Measurements from ENCODE around the gene ALK.

Gene ALK

DNA sequence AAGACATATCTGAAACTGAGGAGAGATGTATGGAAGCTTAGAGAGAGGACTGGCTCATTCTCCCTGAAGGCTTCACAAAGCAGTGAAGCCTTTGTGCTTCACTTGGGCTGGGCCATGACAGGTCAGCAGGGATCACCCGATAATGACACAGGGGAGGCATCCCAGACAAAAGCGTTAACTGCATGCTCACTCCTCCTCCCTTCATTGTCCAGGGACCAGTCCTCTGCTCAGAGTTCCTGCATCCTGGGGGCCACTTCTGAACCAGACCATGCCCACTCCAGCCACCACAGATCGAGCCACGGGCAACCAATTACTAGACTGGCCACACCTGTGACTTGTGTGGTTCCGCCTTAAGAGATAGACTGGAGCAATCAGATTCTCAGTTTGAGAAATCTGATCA is 570.1 kb downstream of the ALK start:
- H3K9me2 ChIP-seq (replicated peaks; ENCODE audit: insufficient read depth, low read length): no peaks in the 10 kb centered on the region
- H3K9me3 ChIP-seq (replicated peaks; ENCODE audit: insufficient read depth, low read length): no peaks in the 10 kb centered on the region
- H3K9ac ChIP-seq (ENCODE audit: low read length): no peak overlapping the region
- H3K36me3 ChIP-seq (replicated peaks; ENCODE audit: insufficient read depth, low read length): no peaks in the 10 kb centered on the region
- H3K4me2 ChIP-seq (ENCODE audit: low read depth, low read length): no peak overlapping the region
- TF ChIP-seq, protein P1, sequence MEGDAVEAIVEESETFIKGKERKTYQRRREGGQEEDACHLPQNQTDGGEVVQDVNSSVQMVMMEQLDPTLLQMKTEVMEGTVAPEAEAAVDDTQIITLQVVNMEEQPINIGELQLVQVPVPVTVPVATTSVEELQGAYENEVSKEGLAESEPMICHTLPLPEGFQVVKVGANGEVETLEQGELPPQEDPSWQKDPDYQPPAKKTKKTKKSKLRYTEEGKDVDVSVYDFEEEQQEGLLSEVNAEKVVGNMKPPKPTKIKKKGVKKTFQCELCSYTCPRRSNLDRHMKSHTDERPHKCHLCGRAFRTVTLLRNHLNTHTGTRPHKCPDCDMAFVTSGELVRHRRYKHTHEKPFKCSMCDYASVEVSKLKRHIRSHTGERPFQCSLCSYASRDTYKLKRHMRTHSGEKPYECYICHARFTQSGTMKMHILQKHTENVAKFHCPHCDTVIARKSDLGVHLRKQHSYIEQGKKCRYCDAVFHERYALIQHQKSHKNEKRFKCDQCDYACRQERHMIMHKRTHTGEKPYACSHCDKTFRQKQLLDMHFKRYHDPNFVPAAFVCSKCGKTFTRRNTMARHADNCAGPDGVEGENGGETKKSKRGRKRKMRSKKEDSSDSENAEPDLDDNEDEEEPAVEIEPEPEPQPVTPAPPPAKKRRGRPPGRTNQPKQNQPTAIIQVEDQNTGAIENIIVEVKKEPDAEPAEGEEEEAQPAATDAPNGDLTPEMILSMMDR (IDR thresholded peaks at IDR 0.05; ENCODE audit: low read length): no peak
- TF ChIP-seq EZH2phosphoT487 (IDR thresholded peaks at IDR 0.05; ENCODE audit: low read length) (no peak), EZH2 (optimal IDR thresholded peaks at IDR 0.05; ENCODE audit: low read depth, low read length) (no peak)
- H3K4me3 ChIP-seq (ENCODE audit: low read length): no peak overlapping the region
- H3K4me1 ChIP-seq (ENCODE audit: low read length): no peaks in the 10 kb centered on the region
- no peaks in the 10 kb centered on the region for H3K27me3 ChIP-seq (replicated peaks; ENCODE audit: insufficient read depth, low read length)
- no peaks in the 10 kb centered on the region for H3K79me2 ChIP-seq (ENCODE audit: low read length)
- no peaks in the 10 kb centered on the region for H3F3A ChIP-seq (ENCODE audit: insufficient read depth, low read length)
- H3K27ac ChIP-seq (ENCODE audit: low read length): no peak overlapping the region
- no peak for DNase-seq
- H4K20me1 ChIP-seq (ENCODE audit: insufficient read depth, low read length): no peaks in the 10 kb centered on the region
- H2AFZ ChIP-seq (ENCODE audit: low read length): no peak overlapping the region

DNA sequence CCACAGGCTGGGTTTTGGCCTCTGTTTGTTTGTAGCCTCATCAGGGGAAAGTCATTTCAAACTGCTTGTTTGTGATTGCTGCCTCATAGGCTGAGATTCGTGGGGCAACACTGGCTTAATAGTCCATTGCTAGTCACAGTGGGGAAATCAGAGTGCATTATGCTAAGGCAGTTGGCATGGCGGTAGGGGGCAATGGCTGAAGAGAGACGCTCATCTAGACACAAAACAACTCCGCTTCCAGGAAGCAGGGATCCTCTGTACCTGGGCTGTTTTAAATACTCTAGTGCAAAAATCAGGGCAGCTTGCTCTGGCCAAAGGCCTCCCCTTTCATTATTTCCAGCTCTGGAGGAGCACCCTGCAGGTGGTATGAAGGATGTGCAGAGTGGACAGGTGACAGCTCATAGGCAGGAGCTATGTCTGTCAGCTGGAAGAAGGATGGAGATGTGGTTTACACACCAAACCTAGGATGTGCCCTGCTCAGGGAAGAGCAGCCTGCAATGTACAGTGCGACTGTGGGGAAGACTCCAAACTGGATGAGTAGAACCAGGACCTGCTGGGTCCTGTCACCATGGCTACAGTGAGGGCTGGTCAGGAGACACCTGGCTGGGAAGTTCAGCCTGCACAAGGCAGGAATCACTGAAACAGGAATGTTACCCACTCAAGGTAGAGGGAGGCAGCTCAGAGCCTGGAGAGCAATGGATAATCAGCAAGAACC is 571.9 kb downstream of the ALK start:
- H3K27me3 ChIP-seq (replicated peaks; ENCODE audit: insufficient read depth, low read length): no peaks in the 10 kb centered on the region
- no peak for TF ChIP-seq EZH2 (optimal IDR thresholded peaks at IDR 0.05; ENCODE audit: low read depth, low read length)
- TF ChIP-seq, protein P1 (IDR thresholded peaks at IDR 0.05; ENCODE audit: low read length): no peak
- no peak for TF ChIP-seq EZH2phosphoT487 (IDR thresholded peaks at IDR 0.05; ENCODE audit: low read length)
- no peak for DNase-seq
- no peak overlapping the region for H3K4me3 ChIP-seq (ENCODE audit: low read length)
- H2AFZ ChIP-seq (ENCODE audit: low read length): no peak overlapping the region
- H3K9me2 ChIP-seq (replicated peaks; ENCODE audit: insufficient read depth, low read length): no peaks in the 10 kb centered on the region
- no peaks in the 10 kb centered on the region for H3K79me2 ChIP-seq (ENCODE audit: low read length)
- H3K4me2 ChIP-seq (ENCODE audit: low read depth, low read length): no peak overlapping the region
- no peak overlapping the region for H3K9ac ChIP-seq (ENCODE audit: low read length)
- no peaks in the 10 kb centered on the region for H3K9me3 ChIP-seq (replicated peaks; ENCODE audit: insufficient read depth, low read length)
- H3F3A ChIP-seq (ENCODE audit: insufficient read depth, low read length): no peaks in the 10 kb centered on the region
- no peaks in the 10 kb centered on the region for H3K36me3 ChIP-seq (replicated peaks; ENCODE audit: insufficient read depth, low read length)
- no peaks in the 10 kb centered on the region for H3K4me1 ChIP-seq (ENCODE audit: low read length)
- no peak overlapping the region for H3K27ac ChIP-seq (ENCODE audit: low read length)
- H4K20me1 ChIP-seq (ENCODE audit: insufficient read depth, low read length): no peaks in the 10 kb centered on the region

GRCh38 chr2:29347774-29348461 is 573.5 kb downstream of the ALK start:
- Histone ChIP-seq H3K9ac (ENCODE audit: low read length) (no peak overlapping the region), H2AFZ (ENCODE audit: low read length) (no peak overlapping the region), H3F3A (ENCODE audit: insufficient read depth, low read length) (no peaks in the 10 kb centered on the region), H3K9me3 (replicated peaks; ENCODE audit: insufficient read depth, low read length) (no peaks in the 10 kb centered on the region), H3K27ac (ENCODE audit: low read length) (no peak overlapping the region), H3K36me3 (replicated peaks; ENCODE audit: insufficient read depth, low read length) (no peaks in the 10 kb centered on the region), H3K4me2 (ENCODE audit: low read depth, low read length) (no peak overlapping the region), H4K20me1 (ENCODE audit: insufficient read depth, low read length) (no peaks in the 10 kb centered on the region), H3K4me1 (ENCODE audit: low read length) (no peaks in the 10 kb centered on the region), H3K79me2 (ENCODE audit: low read length) (no peaks in the 10 kb centered on the region), H3K27me3 (replicated peaks; ENCODE audit: insufficient read depth, low read length) (no peaks in the 10 kb centered on the region), H3K4me3 (ENCODE audit: low read length) (no peak overlapping the region), H3K9me2 (replicated peaks; ENCODE audit: insufficient read depth, low read length) (no peaks in the 10 kb centered on the region)
- DNase-seq: no peak
- TF ChIP-seq EZH2phosphoT487 (IDR thresholded peaks at IDR 0.05; ENCODE audit: low read length): no peak
- TF ChIP-seq EZH2 (optimal IDR thresholded peaks at IDR 0.05; ENCODE audit: low read depth, low read length): no peak
- TF ChIP-seq, protein P1 (IDR thresholded peaks at IDR 0.05; ENCODE audit: low read length): no peak
